ENCODE data around the gene MAPK9. TPM values are rescaled to one million over a fixed set of nuclear protein-coding genes. Genes with fewer than 3 reads are reported as not detected.
"Not testable (repeated sequence)": the region's sequence is repeated elsewhere in the genome, so short reads cannot be mapped to it uniquely, and the experiment has no call there.

MAPK9 gene
- total and polyA plus RNA-seq, 2 donors = 14.6 to 20.3 TPM

- Histone ChIP-seq H3K36me3 (ENCODE audit: control insufficient read depth in 2 of 2, insufficient read depth in 2 of 2, low read length in 1 of 2) (no peaks in the 10 kb centered on the region), H3K27ac (ENCODE audit: low read depth in 1 of 2, low read length in 1 of 2) (no peak overlapping the region), H3K4me1 (ENCODE audit: control insufficient read depth in 2 of 2, insufficient read depth in 2 of 2, low read length in 2 of 2) (no peaks in the 10 kb centered on the region), H3K4me3 (ENCODE audit: low read length in 2 of 2) (no peak overlapping the region), H3K9me3 (ENCODE audit: control insufficient read depth in 2 of 2, insufficient read depth in 1 of 2, low read length in 1 of 2) (no peaks in the 10 kb centered on the region), H3K27me3 (ENCODE audit: control insufficient read depth in 2 of 2, insufficient read depth in 1 of 2, low read length in 1 of 2) (no peaks in the 10 kb centered on the region)
- no peak for DNase-seq (ENCODE audit: low read depth in 6 of 9, low spot score in 9 of 9)
- 91% methylated on average over 4 of the region's 4 CpGs for whole genome bisulfite sequencing
These were observed 9.4 kb upstream of the MAPK9 start for GRCh38 chr5:180301253-180301652.

GRCh38 chr5:180299526-180299925, 7.6 kb upstream of the MAPK9 start:
- Histone ChIP-seq H3K4me1 (ENCODE audit: control insufficient read depth in 2 of 2, insufficient read depth in 2 of 2, low read length in 2 of 2) (no peaks in the 10 kb centered on the region), H3K4me3 (ENCODE audit: low read length in 2 of 2) (no peak overlapping the region), H3K27me3 (ENCODE audit: control insufficient read depth in 2 of 2, insufficient read depth in 1 of 2, low read length in 1 of 2) (no peaks in the 10 kb centered on the region), H3K36me3 (ENCODE audit: control insufficient read depth in 2 of 2, insufficient read depth in 2 of 2, low read length in 1 of 2) (no peaks in the 10 kb centered on the region), H3K27ac (ENCODE audit: low read depth in 1 of 2, low read length in 1 of 2) (no peak overlapping the region), H3K9me3 (ENCODE audit: control insufficient read depth in 2 of 2, insufficient read depth in 1 of 2, low read length in 1 of 2) (no peaks in the 10 kb centered on the region)
- no peak for DNase-seq (ENCODE audit: low read depth in 6 of 9, low spot score in 9 of 9)
- WGBS = 60% methylated on average over 3 of the region's 3 CpGs

- H3K9me3 ChIP-seq (ENCODE audit: control insufficient read depth in 2 of 2, insufficient read depth in 1 of 2, low read length in 1 of 2); H3K4me3 ChIP-seq (ENCODE audit: low read length in 2 of 2); H3K4me1 ChIP-seq (ENCODE audit: control insufficient read depth in 2 of 2, insufficient read depth in 2 of 2, low read length in 2 of 2); DNase-seq (ENCODE audit: low read depth in 6 of 9, low spot score in 9 of 9); H3K27me3 ChIP-seq (ENCODE audit: control insufficient read depth in 2 of 2, insufficient read depth in 1 of 2, low read length in 1 of 2); H3K36me3 ChIP-seq (ENCODE audit: control insufficient read depth in 2 of 2, insufficient read depth in 2 of 2, low read length in 1 of 2); H3K27ac ChIP-seq (ENCODE audit: low read depth in 1 of 2, low read length in 1 of 2): not testable (repeated sequence)
- 93% methylated on average over 14 of the region's 14 CpGs for WGBS
These were observed 7.1 kb upstream of the MAPK9 start for GRCh38 chr5:180299014-180299413.

GRCh38 chr5:180297587-180298282, 5.9 kb upstream of the MAPK9 start:
- Histone ChIP-seq H3K4me3 (ENCODE audit: low read length in 2 of 2) (no peak overlapping the region), H3K4me1 (ENCODE audit: control insufficient read depth in 2 of 2, insufficient read depth in 2 of 2, low read length in 2 of 2) (peaks cover 5 to 11% of the 10 kb centered on the region in 2 donors), H3K9me3 (ENCODE audit: control insufficient read depth in 2 of 2, insufficient read depth in 1 of 2, low read length in 1 of 2) (no peaks in the 10 kb centered on the region), H3K36me3 (ENCODE audit: control insufficient read depth in 2 of 2, insufficient read depth in 2 of 2, low read length in 1 of 2) (no peaks in the 10 kb centered on the region), H3K27me3 (ENCODE audit: control insufficient read depth in 2 of 2, insufficient read depth in 1 of 2, low read length in 1 of 2) (no peaks in the 10 kb centered on the region), H3K27ac (ENCODE audit: low read depth in 1 of 2, low read length in 1 of 2) (no peak overlapping the region)
- WGBS = 95% methylated on average over 2 of the region's 2 CpGs
- no peak for DNase-seq (ENCODE audit: low read depth in 6 of 9, low spot score in 9 of 9)

- DNase-seq (ENCODE audit: low read depth in 6 of 9, low spot score in 9 of 9) = no peak
- 73% methylated on average over 7 of the region's 7 CpGs for WGBS
- Histone ChIP-seq H3K4me1 (ENCODE audit: control insufficient read depth in 2 of 2, insufficient read depth in 2 of 2, low read length in 2 of 2) (peaks cover 5 to 12% of the 10 kb centered on the region in 2 donors), H3K27me3 (ENCODE audit: control insufficient read depth in 2 of 2, insufficient read depth in 1 of 2, low read length in 1 of 2) (no peaks in the 10 kb centered on the region), H3K4me3 (ENCODE audit: low read length in 2 of 2) (no peak overlapping the region), H3K9me3 (ENCODE audit: control insufficient read depth in 2 of 2, insufficient read depth in 1 of 2, low read length in 1 of 2) (no peaks in the 10 kb centered on the region), H3K36me3 (ENCODE audit: control insufficient read depth in 2 of 2, insufficient read depth in 2 of 2, low read length in 1 of 2) (no peaks in the 10 kb centered on the region), H3K27ac (ENCODE audit: low read depth in 1 of 2, low read length in 1 of 2) (no peak overlapping the region)
These were observed 4.9 kb upstream of the MAPK9 start for GRCh38 chr5:180296771-180297170.

GRCh38 chr5:180294913-180295555, 3.2 kb upstream of the MAPK9 start:
- Histone ChIP-seq H3K4me1 (ENCODE audit: control insufficient read depth in 2 of 2, insufficient read depth in 2 of 2, low read length in 2 of 2) (peaks cover 14 to 24% of the 10 kb centered on the region in 2 donors), H3K27me3 (ENCODE audit: control insufficient read depth in 2 of 2, insufficient read depth in 1 of 2, low read length in 1 of 2) (no peaks in the 10 kb centered on the region), H3K36me3 (ENCODE audit: control insufficient read depth in 2 of 2, insufficient read depth in 2 of 2, low read length in 1 of 2) (no peaks in the 10 kb centered on the region), H3K4me3 (ENCODE audit: low read length in 2 of 2) (no peak overlapping the region), H3K27ac (ENCODE audit: low read depth in 1 of 2, low read length in 1 of 2) (no peak overlapping the region), H3K9me3 (ENCODE audit: control insufficient read depth in 2 of 2, insufficient read depth in 1 of 2, low read length in 1 of 2) (no peaks in the 10 kb centered on the region)
- DNase-seq (ENCODE audit: low read depth in 6 of 9, low spot score in 9 of 9) = no peak
- 87% methylated on average over 10 of the region's 10 CpGs for WGBS

- H3K36me3 ChIP-seq (ENCODE audit: control insufficient read depth in 2 of 2, insufficient read depth in 2 of 2, low read length in 1 of 2) = no peaks in the 10 kb centered on the region
- peaks cover 14 to 26% of the 10 kb centered on the region in 2 donors for H3K4me1 ChIP-seq (ENCODE audit: control insufficient read depth in 2 of 2, insufficient read depth in 2 of 2, low read length in 2 of 2)
- 74% methylated on average over 7 of the region's 7 CpGs for WGBS
- no peak overlapping the region for H3K27ac ChIP-seq (ENCODE audit: low read depth in 1 of 2, low read length in 1 of 2)
- no peaks in the 10 kb centered on the region for H3K9me3 ChIP-seq (ENCODE audit: control insufficient read depth in 2 of 2, insufficient read depth in 1 of 2, low read length in 1 of 2)
- no peak overlapping the region for H3K4me3 ChIP-seq (ENCODE audit: low read length in 2 of 2)
- DNase-seq (ENCODE audit: low read depth in 6 of 9, low spot score in 9 of 9) = no peak
- H3K27me3 ChIP-seq (ENCODE audit: control insufficient read depth in 2 of 2, insufficient read depth in 1 of 2, low read length in 1 of 2) = no peaks in the 10 kb centered on the region
These were observed 2.5 kb upstream of the MAPK9 start for GRCh38 chr5:180294411-180294810.

- peak in 5 of 9 donors; percentile 8 to 47 (median 36) for DNase-seq (ENCODE audit: low read depth in 6 of 9, low spot score in 9 of 9)
- H3K36me3 ChIP-seq (ENCODE audit: control insufficient read depth in 2 of 2, insufficient read depth in 2 of 2, low read length in 1 of 2) = peaks cover 2 to 4% of the 10 kb centered on the region in 2 donors
- H3K27ac ChIP-seq (ENCODE audit: low read depth in 1 of 2, low read length in 1 of 2) = peak overlapping the region in 1 of 2 donors; percentile 56
- no peaks in the 10 kb centered on the region for H3K9me3 ChIP-seq (ENCODE audit: control insufficient read depth in 2 of 2, insufficient read depth in 1 of 2, low read length in 1 of 2)
- H3K4me3 ChIP-seq (ENCODE audit: low read length in 2 of 2) = peak overlapping the region; percentile 53 to 98
- 1% methylated on average over 68 of the region's 68 CpGs for WGBS
- no peaks in the 10 kb centered on the region for H3K27me3 ChIP-seq (ENCODE audit: control insufficient read depth in 2 of 2, insufficient read depth in 1 of 2, low read length in 1 of 2)
- H3K4me1 ChIP-seq (ENCODE audit: control insufficient read depth in 2 of 2, insufficient read depth in 2 of 2, low read length in 2 of 2) = peaks cover 14 to 26% of the 10 kb centered on the region in 2 donors
These were observed 496 bp downstream of the MAPK9 start for GRCh38 chr5:180291234-180291940.

All from thymus (tissue), 11 donors.